B cell (primary cell): ENCODE results near the gene PEAK1. TPM values are rescaled to one million over a fixed set of nuclear protein-coding genes. Genes with fewer than 3 reads are reported as not detected.

Experiments
- ATAC-seq: fragments of 200-7000 bp; cut with Tn5 transposase; one replicate; pipeline ENCODE4 v1.10.0; 2021; ENCODE audit warnings: low read depth, mild to moderate bottlenecking, moderate number of reproducible peaks, moderate library complexity
- CTCF ChIA-PET: fragments of 350-600 bp; sonication (Branson Sonifier 250); formaldehyde crosslinking; loops from one replicate; lab custom pipeline; 2021; ENCODE audit warnings: antibody characterized with exemption, inconsistent platforms; lab: Charles Lee
- POLR2A ChIA-PET: fragments of 350-600 bp; sonication (Branson Sonifier 250); formaldehyde crosslinking; loops from one replicate; lab custom pipeline; 2021; ENCODE audit warnings: antibody characterized with exemption; lab: Charles Lee
- DNase-seq: peaks from one replicate; pipeline ENCODE4 v3.0.0; 2013
- H2AFZ ChIP-seq: 2 replicates; pipeline ENCODE4 v1.6.1; 2012; ENCODE audit warnings: mild to moderate bottlenecking, low read depth, low read length; ENCODE audit not compliant: insufficient read depth, poor library complexity, severe bottlenecking
- H3K27ac ChIP-seq, 2 donors: 1 replicate in 1 of 2; 2 replicates in 1 of 2; pipeline ENCODE4 v1.5.1; 2012 to 2013; ENCODE audit warnings: low read length in 2 of 2, mild to moderate bottlenecking in 2 of 2, moderate library complexity in 1 of 2
- H3K27me3 ChIP-seq, 4 experiments: fragments of 200-600 bp in 1 of 4; sonication (generic) in 1 of 4; replicated peaks in 1 of 4; 1 replicate in 2 of 4; 2 replicates in 2 of 4; pipeline versions ENCODE4 v1.6.1 to v1.7.0; 2013 to 2016; ENCODE audit warnings: low read length in 3 of 4, mild to moderate bottlenecking in 2 of 4, mixed read lengths in 1 of 4, moderate library complexity in 1 of 4; ENCODE audit not compliant: insufficient read depth in 4 of 4, control insufficient read depth in 3 of 4; ENCODE audit errors: control extremely low read depth in 1 of 4
- H3K36me3 ChIP-seq, 2 experiments: replicated peaks in 1 of 2; 1 replicate in 1 of 2; 2 replicates in 1 of 2; pipeline versions ENCODE4 v1.6.1 to v1.7.1; 2013; ENCODE audit warnings: low read length in 1 of 2; ENCODE audit not compliant: insufficient read depth in 2 of 2, control insufficient read depth in 1 of 2; ENCODE audit errors: control extremely low read depth in 1 of 2, extremely low read depth in 1 of 2
- H3K4me1 ChIP-seq, 2 donors: fragments of 200-600 bp in 1 of 2; sonication (generic) in 1 of 2; 1 replicate in 1 of 2; 2 replicates in 1 of 2; pipeline versions ENCODE4 v1.5.1 to v1.6.1; 2013 to 2017; ENCODE audit warnings: low read length in 2 of 2; ENCODE audit not compliant: control insufficient read depth in 2 of 2, insufficient read depth in 2 of 2
- H3K4me2 ChIP-seq: replicated peaks from 2 replicates; pipeline ENCODE3; 2012; ENCODE audit warnings: mild to moderate bottlenecking, low read depth, low read length; ENCODE audit not compliant: poor library complexity, severe bottlenecking
- H3K4me3 ChIP-seq, 5 experiments: fragments of 200-600 bp in 1 of 5; sonication (generic) in 1 of 5; 1 replicate in 3 of 5; 2 replicates in 2 of 5; pipeline versions ENCODE4 v1.5.1 to v1.7.0; 2011 to 2016; ENCODE audit warnings: low read length in 4 of 5, mild to moderate bottlenecking in 4 of 5, low read depth in 2 of 5, control low read depth in 1 of 5, moderate library complexity in 1 of 5; ENCODE audit not compliant: insufficient read depth in 1 of 5; ENCODE audit errors: control extremely low read depth in 1 of 5, extremely low read depth in 1 of 5
- H3K79me2 ChIP-seq: fragments of 200-600 bp; sonication (generic); one replicate; pipeline ENCODE4 v1.6.0; 2016; ENCODE audit warnings: low read length; ENCODE audit not compliant: control insufficient read depth, insufficient read depth
- H3K9ac ChIP-seq: fragments of 200-600 bp; sonication (generic); 2 replicates; pipeline ENCODE4 v1.6.1; 2017; ENCODE audit warnings: mild to moderate bottlenecking, low read length, moderate library complexity
- H3K9me3 ChIP-seq, 3 donors: one replicate each; pipeline versions ENCODE4 v1.6.1 to v1.7.1; 2013; ENCODE audit warnings: low read length in 2 of 3; ENCODE audit not compliant: control insufficient read depth in 2 of 3, insufficient read depth in 1 of 3; ENCODE audit errors: control extremely low read depth in 1 of 3
- H4K20me1 ChIP-seq: 2 replicates; pipeline ENCODE4 v1.6.0; 2012; ENCODE audit warnings: mild to moderate bottlenecking, low read length; ENCODE audit not compliant: insufficient read depth, control insufficient read depth, poor library complexity, severe bottlenecking
- H3K27ac Mint-ChIP-seq: one replicate; pipeline ENCODE4 v1.8.0; 2021; ENCODE audit warnings: mixed read lengths
- H3K27me3 Mint-ChIP-seq: one replicate; pipeline ENCODE4 v1.8.0; 2021; ENCODE audit warnings: mixed read lengths
- H3K4me1 Mint-ChIP-seq: one replicate; pipeline ENCODE4 v1.8.0; 2021; ENCODE audit warnings: mixed read lengths
- H3K4me3 Mint-ChIP-seq: one replicate; pipeline ENCODE4 v1.8.0; 2021; ENCODE audit warnings: mixed read lengths
- H3K9me3 Mint-ChIP-seq: one replicate; pipeline ENCODE4 v1.8.0; 2022; ENCODE audit warnings: mixed read lengths; ENCODE audit not compliant: insufficient read depth
- EZH2 ChIP-seq: IDR thresholded peaks from 2 replicates; pipeline ENCODE4 v1.6.1; 2012; ENCODE audit warnings: borderline replicate concordance, low read depth, mild to moderate bottlenecking, moderate library complexity, low read length; ENCODE audit not compliant: insufficient read depth, poor library complexity, severe bottlenecking
- WGBS: methylation state at CpG from one replicate; pipeline ENCODE4 v1.1.5; 2013; ENCODE audit warnings: missing lambda C conversion rate; ENCODE audit not compliant: insufficient coverage; 5-methylcytosine and 5-hydroxymethylcytosine counted together
- intact Hi-C: fragments of 100-400 bp; cut with micrococcal nuclease; formaldehyde crosslinking; loops from one replicate; pipeline ENCODE4 v1.10.0; 2022
- polyA plus RNA-seq: library from polyadenylated mRNA; depleted of rRNA; stranded (reverse); fragments of >200 nt; gene quantifications from 2 replicates; pipeline ENCODE4 v1.2.3, GENCODE V29; 2012
- total RNA-seq, 2 donors: library from RNA; stranded (reverse); fragments of 120-200 nt in 1 of 2; gene quantifications; 1 replicate in 1 of 2; 2 replicates in 1 of 2; pipeline versions ENCODE4 v1.2.3 to v1.2.4, GENCODE V29; 2013 to 2022
- TF ChIP-seq, protein P1 (sequence below): fragments of 200-600 bp; IDR thresholded peaks from one replicate; pipeline ENCODE4 v1.8.0; 2022; ENCODE audit warnings: antibody characterized with exemption, mild to moderate bottlenecking

PEAK1 gene
- total and polyA plus RNA-seq, 2 donors (not counting 1 experiment from before 2014, with no cell fraction given): 13.4 to 38.0 TPM

DNA sequence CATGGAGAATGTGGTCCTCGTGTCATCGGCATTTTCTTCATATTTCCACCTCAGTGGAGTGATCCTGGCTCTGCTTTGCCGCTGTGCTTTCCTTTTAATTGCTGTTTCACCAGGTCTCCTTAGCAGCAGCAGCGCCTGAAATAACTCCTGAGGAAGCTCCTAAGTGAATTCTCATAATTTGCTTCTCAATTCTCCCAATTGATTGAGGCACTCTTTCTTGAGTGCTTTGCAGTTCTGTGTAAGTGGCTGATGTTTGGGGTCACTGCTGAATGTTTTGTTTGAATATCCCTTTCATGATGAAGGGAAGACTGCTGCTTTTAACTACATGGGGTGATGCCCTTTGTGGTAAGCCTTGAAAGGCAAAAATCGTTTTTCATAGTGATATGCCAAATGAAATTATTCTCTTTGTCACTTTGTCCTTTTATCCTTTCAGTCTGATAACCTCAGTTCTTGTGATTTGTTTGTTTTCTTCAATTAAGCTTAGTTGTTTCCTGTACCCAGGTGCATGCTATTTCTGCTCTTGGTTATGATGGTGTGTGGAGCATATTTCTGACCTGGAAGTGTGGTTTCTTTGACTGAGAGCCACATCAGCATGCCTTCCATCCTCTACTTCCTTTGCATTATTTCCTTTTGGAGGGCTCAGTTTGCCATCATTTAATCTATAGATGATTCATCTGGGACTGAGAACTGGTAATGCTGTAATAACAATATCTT, 37.4 kb upstream of the PEAK1 start:
- Histone ChIP-seq H3K4me1 (peaks cover 8 to 9% of the 10 kb centered on the region in 2 donors), H3K4me3 (no peak overlapping the region), H3K27me3 (no peaks in the 10 kb centered on the region), H3K27ac (no peak overlapping the region), H3K79me2 (peaks cover 9% of the 10 kb centered on the region), H3K9ac (no peak overlapping the region), H4K20me1 (peaks cover 8% of the 10 kb centered on the region), H2AFZ (no peak overlapping the region), H3K4me2 (no peak overlapping the region), H3K9me3 (no peaks in the 10 kb centered on the region), H3K36me3 (peaks cover 0 to 30% of the 10 kb centered on the region in 2 experiments)
- ATAC-seq: no peak
- H3K9me3 Mint-ChIP-seq: no peaks in the 10 kb centered on the region
- H3K27ac Mint-ChIP-seq: no peak overlapping the region
- peaks cover 25% of the 10 kb centered on the region for H3K4me1 Mint-ChIP-seq
- intact Hi-C loops: no loop called here
- H3K27me3 Mint-ChIP-seq: no peaks in the 10 kb centered on the region
- no peak overlapping the region for H3K4me3 Mint-ChIP-seq
- ChIA-PET CTCF (no interaction called here), POLR2A (no interaction called here)
- WGBS: 100% methylated on average over 2 of the region's 5 CpGs
- TF ChIP-seq EZH2: no peak
- TF ChIP-seq, protein P1, sequence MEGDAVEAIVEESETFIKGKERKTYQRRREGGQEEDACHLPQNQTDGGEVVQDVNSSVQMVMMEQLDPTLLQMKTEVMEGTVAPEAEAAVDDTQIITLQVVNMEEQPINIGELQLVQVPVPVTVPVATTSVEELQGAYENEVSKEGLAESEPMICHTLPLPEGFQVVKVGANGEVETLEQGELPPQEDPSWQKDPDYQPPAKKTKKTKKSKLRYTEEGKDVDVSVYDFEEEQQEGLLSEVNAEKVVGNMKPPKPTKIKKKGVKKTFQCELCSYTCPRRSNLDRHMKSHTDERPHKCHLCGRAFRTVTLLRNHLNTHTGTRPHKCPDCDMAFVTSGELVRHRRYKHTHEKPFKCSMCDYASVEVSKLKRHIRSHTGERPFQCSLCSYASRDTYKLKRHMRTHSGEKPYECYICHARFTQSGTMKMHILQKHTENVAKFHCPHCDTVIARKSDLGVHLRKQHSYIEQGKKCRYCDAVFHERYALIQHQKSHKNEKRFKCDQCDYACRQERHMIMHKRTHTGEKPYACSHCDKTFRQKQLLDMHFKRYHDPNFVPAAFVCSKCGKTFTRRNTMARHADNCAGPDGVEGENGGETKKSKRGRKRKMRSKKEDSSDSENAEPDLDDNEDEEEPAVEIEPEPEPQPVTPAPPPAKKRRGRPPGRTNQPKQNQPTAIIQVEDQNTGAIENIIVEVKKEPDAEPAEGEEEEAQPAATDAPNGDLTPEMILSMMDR: no peak
- DNase-seq: no peak

DNA sequence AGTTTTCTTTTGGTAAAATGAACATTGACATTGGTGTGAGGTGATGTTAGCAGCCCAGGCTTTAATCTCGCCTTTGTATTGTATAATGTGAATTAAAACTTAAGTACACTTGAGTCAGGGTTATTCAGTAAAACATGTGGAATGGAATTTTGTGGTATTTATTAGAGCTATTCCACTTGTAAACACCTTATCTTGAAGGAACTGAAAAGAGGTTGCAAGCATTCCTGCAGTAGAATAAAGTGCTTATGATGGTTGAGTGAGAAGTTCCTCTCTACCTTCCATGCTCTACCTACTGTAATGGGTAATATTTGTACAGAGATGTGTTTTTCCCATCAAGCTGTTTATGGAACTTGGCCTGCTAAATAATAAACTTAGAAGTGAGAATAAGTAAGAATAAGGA, 36.8 kb upstream of the PEAK1 start:
- H3K27me3 Mint-ChIP-seq: no peaks in the 10 kb centered on the region
- 100% methylated on average over 1 of the region's 1 CpG for WGBS
- no peak overlapping the region for H3K4me3 ChIP-seq
- no peak overlapping the region for H3K4me2 ChIP-seq
- no peak overlapping the region for H2AFZ ChIP-seq
- peaks cover 0 to 28% of the 10 kb centered on the region in 2 experiments for H3K36me3 ChIP-seq
- DNase-seq (no peak), ATAC-seq (no peak)
- H4K20me1 ChIP-seq: peaks cover 13% of the 10 kb centered on the region
- H3K4me3 Mint-ChIP-seq: no peak overlapping the region
- H3K9me3 Mint-ChIP-seq: no peaks in the 10 kb centered on the region
- peaks cover 8 to 9% of the 10 kb centered on the region in 2 donors for H3K4me1 ChIP-seq
- TF ChIP-seq, protein P1: no peak
- TF ChIP-seq EZH2: no peak
- H3K27ac ChIP-seq: no peak overlapping the region
- intact Hi-C loops: no loop called here
- no peaks in the 10 kb centered on the region for H3K27me3 ChIP-seq
- ChIA-PET CTCF (no interaction called here), POLR2A (no interaction called here)
- peaks cover 9% of the 10 kb centered on the region for H3K79me2 ChIP-seq
- peaks cover 25% of the 10 kb centered on the region for H3K4me1 Mint-ChIP-seq
- no peak overlapping the region for H3K27ac Mint-ChIP-seq
- H3K9me3 ChIP-seq: no peaks in the 10 kb centered on the region
- no peak overlapping the region for H3K9ac ChIP-seq
